Stimulated activated CD8-positive, alpha-beta memory T cell treated with anti-CD3 and anti-CD28 coated beads, Interleukin-12 subunit alpha, Interleukin-12 subunit beta, amount 100 ng/mL, for 1 hour (primary cell): Measurements from ENCODE around the gene NHSL2.

Source experiments
- DNase-seq: peaks from one replicate; pipeline ENCODE4 v3.0.0-alpha.2; 2020; ENCODE audit warnings: low read depth

Gene NHSL2

GRCh38 chrX:72078411-72078810, 167.8 kb downstream of the NHSL2 start:
- no peak for DNase-seq

DNA sequence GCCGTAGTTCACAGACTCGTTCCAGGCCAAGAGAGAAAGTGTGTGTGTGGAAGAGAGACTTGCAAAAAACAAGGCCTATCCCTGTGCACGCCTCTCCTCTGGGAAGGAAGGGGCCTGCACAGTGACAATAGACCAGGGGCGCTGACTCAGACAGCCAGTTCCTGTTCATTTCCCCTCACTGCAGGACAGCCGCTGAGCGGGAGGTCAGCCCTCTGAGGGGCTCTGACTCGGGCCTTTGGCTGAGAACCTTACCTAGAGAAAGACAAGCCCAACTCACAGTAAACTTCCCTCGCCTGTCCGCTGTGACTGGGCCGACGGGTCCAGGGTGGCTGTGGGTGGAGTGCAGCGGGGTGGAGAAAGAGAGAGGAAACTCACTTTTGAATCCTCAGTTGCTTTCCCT, 169.0 kb downstream of the NHSL2 start:
- DNase-seq, result no peak

GRCh38 chrX:72080150-72080549, 169.5 kb downstream of the NHSL2 start:
- no peak for DNase-seq

DNA sequence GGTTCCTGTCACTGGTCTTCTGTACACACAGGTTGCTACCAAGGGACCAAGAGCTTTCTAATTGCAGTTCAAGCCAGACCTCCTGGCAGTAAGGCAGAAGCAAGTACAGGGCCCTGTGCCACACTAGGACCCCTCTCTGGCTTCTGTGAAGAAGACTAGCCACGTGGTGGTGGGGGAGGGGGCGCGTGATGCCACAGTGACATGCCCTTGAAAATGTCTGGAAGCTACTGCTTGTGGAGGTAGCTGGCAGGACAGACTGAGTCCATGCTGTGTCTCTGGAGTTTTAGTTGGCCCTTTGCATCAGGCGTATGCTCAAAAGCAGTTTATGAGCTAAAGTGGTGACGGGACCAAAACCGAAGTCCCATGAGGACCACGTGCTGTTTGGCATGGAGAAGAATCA, 170.2 kb downstream of the NHSL2 start:
- no peak for DNase-seq

DNA sequence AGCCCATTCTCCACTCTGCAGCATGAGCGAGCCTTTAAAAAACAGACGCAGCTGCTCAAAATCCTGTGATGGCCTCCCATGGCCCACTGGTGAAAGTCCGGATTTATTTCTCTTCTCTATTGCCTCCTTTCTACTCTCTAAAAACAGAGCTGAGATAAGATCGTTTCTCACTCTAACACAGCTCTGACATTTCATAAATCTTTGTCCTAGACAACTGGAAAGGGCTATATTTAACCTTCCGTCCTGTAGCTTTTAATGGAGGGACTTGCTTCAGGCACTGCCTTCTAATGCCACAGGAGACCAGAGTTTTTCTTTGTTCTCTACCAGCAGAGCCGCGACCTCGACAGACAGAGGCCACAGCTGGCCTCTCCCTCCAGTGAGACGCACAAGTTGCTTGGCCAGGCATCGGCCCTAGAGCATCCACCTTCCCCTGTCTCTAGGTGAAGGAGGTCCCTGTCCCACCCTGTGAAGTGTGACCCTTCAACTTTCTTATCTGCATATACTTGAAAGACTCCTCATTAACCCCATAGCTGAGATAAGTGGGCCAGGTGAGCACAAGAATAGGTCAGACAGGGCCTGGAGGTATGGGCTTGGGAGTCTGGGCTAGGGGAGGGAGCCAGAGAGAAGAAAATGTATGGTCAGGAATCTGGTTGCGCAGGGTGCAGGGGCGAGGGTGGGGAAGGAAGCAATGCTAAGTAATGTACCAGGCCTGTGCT, 171.1 kb downstream of the NHSL2 start:
- no peak for DNase-seq

DNA sequence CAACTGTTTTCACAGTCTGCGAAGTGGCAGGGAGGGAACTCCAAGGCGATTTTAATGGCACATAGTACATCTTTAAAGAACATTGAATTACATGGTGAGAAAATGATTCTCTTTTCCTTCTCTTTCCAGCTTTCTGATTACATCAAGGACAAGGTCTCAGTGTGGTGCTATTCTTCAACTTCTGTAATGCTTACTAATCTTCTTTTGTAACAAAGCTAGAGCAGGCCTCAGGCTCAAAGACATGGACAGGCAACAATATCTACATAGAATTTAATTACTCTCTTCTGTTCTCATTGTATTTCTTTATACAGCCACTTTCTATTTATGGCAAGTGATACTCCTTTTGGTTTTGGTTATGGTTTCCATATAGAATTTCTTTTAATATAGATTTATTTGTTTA, 172.6 kb downstream of the NHSL2 start:
- DNase-seq, result no peak

DNA sequence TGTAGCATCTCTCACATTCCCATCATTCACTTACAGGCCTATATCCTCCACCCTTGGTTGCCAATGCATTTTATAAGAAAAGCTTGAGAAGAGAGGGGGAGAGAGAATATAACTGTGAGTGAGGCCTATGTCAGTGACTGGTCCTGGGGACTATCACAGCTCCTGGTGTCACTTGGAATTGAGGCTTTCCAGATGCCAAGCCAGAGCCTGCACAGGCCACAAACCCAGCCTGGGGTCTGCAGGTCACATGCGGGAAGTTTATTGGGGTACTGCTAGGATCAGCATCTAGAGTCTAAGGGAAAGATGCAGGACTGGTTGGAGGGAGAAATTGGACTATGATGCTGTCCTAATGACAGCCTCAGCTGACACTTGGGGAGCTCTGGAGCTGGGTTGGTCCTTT, 173.5 kb downstream of the NHSL2 start:
- no peak for DNase-seq

- no peak for DNase-seq
These were observed 176.3 kb downstream of the NHSL2 start for GRCh38 chrX:72086995-72087394.

DNA sequence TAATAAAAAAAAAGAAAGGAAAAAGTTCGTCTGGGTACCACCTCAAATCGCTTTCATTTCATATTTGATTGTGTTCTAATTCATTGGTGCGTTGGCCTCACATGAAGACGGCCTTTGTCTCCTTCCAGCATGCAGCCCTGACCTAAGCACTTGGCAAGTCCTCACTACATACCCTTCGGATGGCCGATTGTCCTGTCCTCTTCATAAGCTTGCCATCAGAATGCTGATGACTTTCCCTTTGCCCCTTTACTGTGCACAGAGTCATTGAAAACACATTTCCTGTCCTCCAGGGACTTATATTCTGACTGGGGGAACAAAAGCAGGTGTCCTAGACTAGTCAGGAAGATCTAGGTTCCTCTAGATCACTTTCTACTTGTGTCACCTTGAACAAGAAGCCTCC, 178.1 kb downstream of the NHSL2 start:
- DNase-seq, result no peak

DNA sequence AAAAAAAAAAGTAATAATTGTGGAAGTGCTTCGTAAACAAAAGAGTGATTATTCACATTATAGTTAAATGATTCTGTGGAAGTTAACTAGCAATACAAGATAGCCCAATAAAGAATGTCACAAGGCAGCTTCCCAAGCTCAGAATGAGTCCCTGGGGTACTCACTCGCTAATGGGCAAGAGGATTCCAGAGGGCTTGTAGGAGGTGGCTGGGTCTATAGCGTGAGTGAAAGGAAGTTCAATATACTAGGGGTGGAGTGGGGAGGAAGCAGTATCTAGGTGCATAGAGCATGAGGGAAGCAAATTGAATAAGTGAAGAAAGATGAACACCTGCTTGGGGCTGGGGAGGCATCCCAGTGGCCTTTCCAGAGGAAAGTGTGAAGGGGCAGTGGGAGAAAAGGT, 178.6 kb downstream of the NHSL2 start:
- no peak for DNase-seq

DNA sequence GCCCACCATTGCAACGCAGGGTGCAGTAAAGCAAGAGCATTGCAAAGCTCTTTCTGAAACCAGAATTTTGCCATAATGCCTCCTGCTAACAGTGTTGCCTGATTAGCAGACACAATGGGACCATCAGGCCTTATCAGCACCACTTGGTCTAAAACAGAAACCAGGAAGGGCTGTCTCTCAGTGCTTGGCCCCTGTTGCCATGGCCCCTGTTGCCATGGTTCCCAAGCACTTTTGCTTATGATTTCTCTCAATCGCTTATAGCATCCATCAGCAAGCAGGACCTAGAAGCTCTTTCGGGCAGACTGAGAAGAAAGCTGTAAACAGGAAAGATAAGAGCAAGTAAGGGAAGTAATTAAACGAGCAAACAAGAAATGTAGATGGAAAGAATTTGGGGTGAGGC, 184.2 kb downstream of the NHSL2 start:
- peak; percentile 45 for DNase-seq

DNA sequence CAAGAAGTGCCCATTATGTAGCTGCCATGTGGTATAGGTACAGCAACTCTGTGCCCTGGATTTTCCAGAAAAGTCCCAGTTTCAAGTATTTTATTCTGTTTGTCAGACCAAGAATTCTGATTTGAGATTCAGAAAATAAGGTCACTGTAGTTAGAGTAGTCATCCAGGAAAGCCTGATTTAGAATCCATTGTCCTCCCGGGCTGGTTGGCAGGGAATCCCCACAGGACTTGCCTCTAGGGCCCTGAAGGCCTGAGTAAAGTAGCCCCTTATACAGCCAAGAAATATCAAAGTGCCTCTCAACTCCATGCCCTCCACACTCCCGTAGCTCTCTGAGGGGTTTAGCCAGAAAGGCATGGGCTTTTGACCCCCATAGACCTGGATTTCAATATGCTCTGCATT, 184.7 kb downstream of the NHSL2 start:
- no peak for DNase-seq

DNA sequence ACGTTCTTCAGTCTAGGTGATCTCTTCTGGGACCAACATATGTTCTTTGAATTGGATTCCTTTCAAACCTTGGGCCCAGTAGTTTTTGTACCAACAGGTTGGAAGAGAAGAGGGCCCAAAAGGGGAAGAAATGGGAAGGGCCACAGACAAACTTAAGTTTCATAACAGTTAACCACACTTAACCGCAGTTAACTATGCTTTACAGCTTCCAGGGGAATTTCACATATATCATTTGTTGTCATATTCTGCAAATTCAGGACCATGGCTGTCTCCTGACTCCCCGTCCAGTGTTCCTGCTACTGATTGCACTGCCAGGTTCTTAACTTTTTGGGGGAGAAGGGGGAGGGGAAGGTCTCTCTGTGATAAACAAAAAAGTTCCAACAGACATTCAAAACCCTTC, 186.5 kb downstream of the NHSL2 start:
- DNase-seq, result no peak

GRCh38 chrX:72100051-72100755, 189.6 kb downstream of the NHSL2 start:
- DNase-seq, result no peak

DNA sequence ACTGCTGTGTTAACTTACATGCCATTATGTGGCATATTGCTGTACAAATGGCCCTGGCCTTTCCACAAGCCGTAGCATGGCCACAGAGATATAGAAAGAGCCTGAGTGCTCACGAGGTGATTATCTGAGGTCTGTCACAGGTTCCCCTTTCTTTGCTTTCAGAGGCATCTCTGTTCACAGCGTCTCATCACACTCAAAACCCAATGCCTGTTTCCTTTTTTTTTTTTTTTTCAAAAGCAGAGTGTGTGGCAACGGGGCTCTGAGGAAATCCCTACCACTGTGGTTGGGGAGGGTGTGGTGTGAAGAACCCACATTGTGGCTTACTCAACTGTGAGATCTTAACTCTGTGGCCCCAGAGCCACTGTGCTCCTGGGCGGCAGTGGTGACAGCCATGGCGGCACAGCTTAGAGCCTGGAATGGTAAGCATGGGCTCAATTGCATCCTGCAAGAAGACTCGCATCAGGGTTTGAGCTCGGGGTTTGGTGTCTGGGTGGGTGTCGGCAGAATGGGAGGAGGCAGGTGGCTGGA, 190.2 kb downstream of the NHSL2 start:
- peak; percentile 42 for DNase-seq

DNA sequence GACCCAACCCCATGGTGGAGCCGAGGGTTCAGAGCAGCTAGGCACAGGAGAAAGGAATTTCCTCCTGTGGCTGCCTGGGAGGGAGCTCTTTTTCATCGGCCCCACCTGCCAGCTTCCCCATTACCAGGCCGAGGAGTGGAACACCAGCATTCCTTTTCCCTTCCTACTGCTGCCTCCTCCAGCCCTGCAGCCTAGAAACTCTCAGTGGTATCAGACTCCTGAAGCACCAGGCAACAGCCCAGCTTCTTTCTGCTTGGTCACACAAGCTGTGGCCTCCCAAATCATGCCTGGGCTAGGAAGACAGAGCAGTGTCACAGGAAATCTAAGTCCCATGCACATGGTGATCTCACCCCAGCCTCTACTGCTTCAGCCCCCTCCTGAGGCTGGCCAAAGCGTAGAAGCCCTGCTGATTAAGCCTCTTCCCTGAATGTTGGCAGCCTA, 191.0 kb downstream of the NHSL2 start:
- DNase-seq, result no peak

GRCh38 chrX:72102126-72102525, 191.5 kb downstream of the NHSL2 start:
- DNase-seq, result no peak

DNA sequence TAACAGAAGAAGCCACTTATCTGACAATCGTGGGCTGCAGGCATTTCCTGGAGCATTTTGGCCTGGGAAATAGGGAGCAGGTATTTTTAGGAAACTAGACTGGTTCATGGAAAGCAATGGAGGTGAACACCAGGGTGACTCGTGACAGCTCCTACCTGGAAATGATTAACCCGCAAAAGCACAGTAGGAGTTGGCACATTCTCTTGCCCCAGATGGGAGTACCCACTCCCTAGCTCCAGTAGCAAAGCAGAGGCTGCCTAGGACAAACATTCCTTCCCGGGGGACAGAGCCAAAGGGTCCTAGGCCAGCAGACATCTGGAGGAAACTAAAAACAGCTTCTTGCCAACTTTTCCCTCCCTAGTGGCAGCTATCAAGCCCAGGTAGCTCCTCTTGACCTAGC, 192.1 kb downstream of the NHSL2 start:
- DNase-seq, result no peak

- no peak for DNase-seq
These were observed 194.8 kb downstream of the NHSL2 start for GRCh38 chrX:72105436-72105835.

DNA sequence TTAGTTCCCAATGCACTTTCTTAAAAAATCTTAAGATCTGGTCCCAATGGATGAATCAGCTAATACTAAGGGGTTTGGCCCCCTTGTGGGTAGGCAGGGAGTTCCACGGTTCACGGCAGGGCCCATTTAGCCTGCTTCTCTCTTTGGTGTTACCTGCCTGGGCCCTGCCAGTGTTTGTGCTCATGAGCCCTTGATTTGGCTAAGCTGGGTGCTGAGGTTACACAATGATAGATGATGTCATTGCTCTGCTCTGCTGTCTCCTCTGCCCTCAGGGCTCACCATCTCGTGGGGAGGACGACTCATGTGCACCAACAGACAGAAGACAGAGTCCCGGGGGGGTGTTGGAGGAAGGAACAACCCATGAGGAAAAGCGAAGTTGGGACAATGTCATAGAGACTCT, 196.7 kb downstream of the NHSL2 start:
- no peak for DNase-seq

GRCh38 chrX:72107841-72108595, 197.4 kb downstream of the NHSL2 start:
- no peak for DNase-seq

- DNase-seq, result no peak
These were observed 198.0 kb downstream of the NHSL2 start for GRCh38 chrX:72108666-72109065.
